SK-N-MC (cell line): ENCODE measurements around the gene CCNF.

ENCODE experiments used
- EZH2 ChIP-seq: fragments of 200-600 bp; sonication (generic); IDR thresholded peaks from one replicate; pipeline ENCODE4 v1.6.1; 2017; ENCODE audit warnings: antibody characterized with exemption
- FOXP2 ChIP-seq: optimal IDR thresholded peaks from 2 replicates; pipeline ENCODE3; 2011; ENCODE audit warnings: mild to moderate bottlenecking, moderate library complexity; ENCODE audit not compliant: insufficient read depth; ENCODE audit errors: extremely low read length, control extremely low read depth
- POLR2AphosphoS5 ChIP-seq: IDR thresholded peaks from 2 replicates; pipeline ENCODE4 v1.6.1; 2012; ENCODE audit warnings: mild to moderate bottlenecking, low read depth, low read length, borderline replicate concordance

DNA sequence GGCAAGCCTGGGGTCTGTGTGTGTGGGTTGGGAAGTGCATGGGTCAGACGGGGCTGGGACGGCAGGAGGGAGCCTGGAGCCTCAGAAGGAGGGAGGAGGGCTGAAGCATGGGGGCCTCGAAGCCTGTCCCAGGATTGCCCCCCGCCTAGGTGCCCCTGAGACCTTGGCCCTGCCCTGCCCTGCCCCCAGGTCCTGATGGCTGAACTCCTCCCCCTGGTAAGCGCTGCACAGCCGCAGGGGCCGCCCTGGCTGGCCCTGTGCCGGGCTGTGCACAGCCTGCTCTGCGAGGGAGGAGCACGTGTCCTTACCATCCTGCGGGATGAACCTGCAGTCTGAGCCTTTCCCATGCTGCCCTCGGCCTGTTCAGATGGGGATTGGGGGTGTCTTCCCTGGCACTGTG, 35.1 kb downstream of the CCNF start:
- no peak for TF ChIP-seq EZH2
- no peak for TF ChIP-seq POLR2AphosphoS5
- no peak for TF ChIP-seq FOXP2
